Loucy (cell line): ENCODE measurements around the gene DKK2.

ENCODE experiments used
- H2AFZ ChIP-seq: fragments of 200-600 bp; sonication (generic); 2 replicates; pipeline ENCODE4 v1.6.0; 2016; ENCODE audit warnings: antibody characterized with exemption, mild to moderate bottlenecking, low read length, moderate library complexity
- H3F3A ChIP-seq: fragments of 200-600 bp; 2 replicates; pipeline ENCODE4 v1.6.0; 2016; ENCODE audit warnings: antibody characterized with exemption, low read depth, mild to moderate bottlenecking
- H3K27me3 ChIP-seq: fragments of 200-600 bp; sonication (generic); 2 replicates; pipeline ENCODE4 v1.6.1; 2014; ENCODE audit warnings: low read length, mild to moderate bottlenecking; ENCODE audit not compliant: insufficient read depth, poor library complexity, severe bottlenecking
- H3K36me3 ChIP-seq: fragments of 200-600 bp; sonication (generic); 2 replicates; pipeline ENCODE4 v1.6.1; 2016; ENCODE audit warnings: low read length; ENCODE audit not compliant: insufficient read depth
- H3K4me1 ChIP-seq: fragments of 200-600 bp; sonication (generic); 2 replicates; pipeline ENCODE4 v1.5.1; 2014; ENCODE audit warnings: low read length, mild to moderate bottlenecking; ENCODE audit not compliant: insufficient read depth, poor library complexity, severe bottlenecking
- H3K4me2 ChIP-seq: fragments of 200-600 bp; sonication (generic); 2 replicates; pipeline ENCODE4 v1.6.0; 2014; ENCODE audit warnings: antibody characterized with exemption, low read length, low read depth, mild to moderate bottlenecking; ENCODE audit not compliant: poor library complexity, severe bottlenecking
- H3K4me3 ChIP-seq: fragments of 200-600 bp; sonication (generic); 2 replicates; pipeline ENCODE4 v1.5.1; 2014; ENCODE audit warnings: low read length, mild to moderate bottlenecking, mixed read lengths; ENCODE audit not compliant: poor library complexity, severe bottlenecking
- H3K79me2 ChIP-seq: fragments of 200-600 bp; sonication (generic); 2 replicates; pipeline ENCODE4 v1.6.1; 2014; ENCODE audit warnings: low read length; ENCODE audit not compliant: insufficient read depth
- H3K9ac ChIP-seq: fragments of 200-600 bp; sonication (generic); 2 replicates; pipeline ENCODE4 v1.6.0; 2014; ENCODE audit warnings: mild to moderate bottlenecking, low read depth, low read length, moderate library complexity; ENCODE audit not compliant: poor library complexity, severe bottlenecking
- H3K9me2 ChIP-seq: fragments of 200-600 bp; sonication (generic); replicated peaks from 2 replicates; pipeline ENCODE4 v1.6.1; 2016; ENCODE audit warnings: low read depth, low read length, mixed read lengths
- H3K9me3 ChIP-seq: fragments of 200-600 bp; sonication (generic); 2 replicates; pipeline ENCODE4 v1.6.1; 2014; ENCODE audit warnings: mild to moderate bottlenecking, antibody characterized with exemption, low read length, low read depth; ENCODE audit not compliant: insufficient read depth
- H4K20me1 ChIP-seq: fragments of 200-600 bp; sonication (generic); 2 replicates; pipeline ENCODE4 v1.6.0; 2014; ENCODE audit warnings: antibody characterized with exemption, low read length, mild to moderate bottlenecking; ENCODE audit not compliant: insufficient read depth, poor library complexity, severe bottlenecking
- CTCF ChIP-seq: fragments of 200-600 bp; sonication (generic); conservative IDR thresholded peaks from 2 replicates; pipeline ENCODE4 v1.5.1; 2014; ENCODE audit warnings: mild to moderate bottlenecking, antibody characterized with exemption, low read length
- EZH2phosphoT487 ChIP-seq: fragments of 200-600 bp; IDR thresholded peaks from 2 replicates; pipeline ENCODE4 v1.6.1; 2018; ENCODE audit warnings: antibody characterized with exemption, mild to moderate bottlenecking, moderate library complexity, borderline replicate concordance

Gene DKK2

GRCh38 chr4:106996490-106996889 is 39.6 kb downstream of the DKK2 start:
- no peak overlapping the region for H3K4me3 ChIP-seq
- H3F3A ChIP-seq = no peaks in the 10 kb centered on the region
- H3K9ac ChIP-seq = no peak overlapping the region
- no peaks in the 10 kb centered on the region for H3K4me1 ChIP-seq
- no peaks in the 10 kb centered on the region for H3K9me2 ChIP-seq
- H2AFZ ChIP-seq = no peak overlapping the region
- no peaks in the 10 kb centered on the region for H3K9me3 ChIP-seq
- no peak overlapping the region for H3K4me2 ChIP-seq
- no peaks in the 10 kb centered on the region for H3K79me2 ChIP-seq
- no peaks in the 10 kb centered on the region for H3K36me3 ChIP-seq
- H3K27me3 ChIP-seq = no peaks in the 10 kb centered on the region
- TF ChIP-seq EZH2phosphoT487 = no peak
- TF ChIP-seq CTCF = no peak
- H4K20me1 ChIP-seq = no peaks in the 10 kb centered on the region

GRCh38 chr4:106993827-106994226 is 42.3 kb downstream of the DKK2 start:
- Histone ChIP-seq H3K4me2 (no peak overlapping the region), H2AFZ (no peak overlapping the region), H3K9me2 (no peaks in the 10 kb centered on the region), H3K79me2 (no peaks in the 10 kb centered on the region), H3K9me3 (no peaks in the 10 kb centered on the region), H3K36me3 (no peaks in the 10 kb centered on the region), H4K20me1 (no peaks in the 10 kb centered on the region), H3F3A (no peaks in the 10 kb centered on the region), H3K27me3 (no peaks in the 10 kb centered on the region), H3K4me3 (no peak overlapping the region), H3K9ac (no peak overlapping the region), H3K4me1 (no peaks in the 10 kb centered on the region)
- TF ChIP-seq EZH2phosphoT487 (no peak), CTCF (no peak)

- Histone ChIP-seq H3K27me3 (no peaks in the 10 kb centered on the region), H3K9ac (no peak overlapping the region), H4K20me1 (no peaks in the 10 kb centered on the region), H3K36me3 (no peaks in the 10 kb centered on the region), H3K4me1 (no peaks in the 10 kb centered on the region), H3K4me2 (no peak overlapping the region), H3K4me3 (no peak overlapping the region), H2AFZ (no peak overlapping the region), H3K9me2 (no peaks in the 10 kb centered on the region), H3K9me3 (no peaks in the 10 kb centered on the region), H3K79me2 (no peaks in the 10 kb centered on the region), H3F3A (no peaks in the 10 kb centered on the region)
- TF ChIP-seq CTCF = no peak
- no peak for TF ChIP-seq EZH2phosphoT487
Observed at GRCh38 chr4:106987311-106987710, 48.8 kb downstream of the DKK2 start.
